GM23338 (cell line): Measurements from ENCODE around the gene UNC13A. TPM values are rescaled to one million over a fixed set of nuclear protein-coding genes. Genes with fewer than 3 reads are reported as not detected.

Experiments
- ATAC-seq: fragments of 200-7000 bp; cut with Tn5 transposase; 3 replicates; pipeline ENCODE4 v1.9.1; 2020
- DNase-seq: peaks from one replicate; pipeline ENCODE4 v3.0.0-alpha.2; 2015; ENCODE audit warnings: low spot score
- H2AFZ ChIP-seq: fragments of 200-600 bp; sonication (generic); 2 replicates; pipeline ENCODE4 v1.8.0; 2016; ENCODE audit warnings: antibody characterized with exemption, mild to moderate bottlenecking, moderate library complexity
- H3F3A ChIP-seq: fragments of 200-600 bp; sonication (generic); replicated peaks from 2 replicates; pipeline ENCODE4 v1.8.0; 2017; ENCODE audit warnings: antibody characterized with exemption, mixed run types, low read depth
- H3K27ac ChIP-seq: fragments of 200-600 bp; sonication (generic); 2 replicates; pipeline ENCODE4 v1.6.1; 2016; ENCODE audit warnings: low read depth
- H3K27me3 ChIP-seq: fragments of 200-600 bp; sonication (generic); 2 replicates; pipeline ENCODE4 v1.8.0; 2016; ENCODE audit warnings: mild to moderate bottlenecking, mixed run types, moderate library complexity; ENCODE audit not compliant: insufficient read depth
- H3K36me3 ChIP-seq: fragments of 200-600 bp; sonication (generic); 2 replicates; pipeline ENCODE4 v1.8.0; 2016; ENCODE audit warnings: mild to moderate bottlenecking; ENCODE audit not compliant: insufficient read depth
- H3K4me1 ChIP-seq: fragments of 200-600 bp; sonication (generic); 2 replicates; pipeline ENCODE4 v1.8.0; 2016; ENCODE audit warnings: mild to moderate bottlenecking, moderate library complexity; ENCODE audit not compliant: insufficient read depth
- H3K4me2 ChIP-seq: fragments of 200-600 bp; sonication (generic); 2 replicates; pipeline ENCODE4 v1.7.1; 2017; ENCODE audit warnings: mixed run types
- H3K4me3 ChIP-seq: fragments of 200-600 bp; sonication (generic); 2 replicates; pipeline ENCODE4 v1.6.1; 2016; ENCODE audit warnings: mixed run types
- H3K79me2 ChIP-seq: fragments of 200-600 bp; sonication (generic); replicated peaks from 2 replicates; pipeline ENCODE4 v1.8.0; 2017; ENCODE audit warnings: mild to moderate bottlenecking; ENCODE audit not compliant: insufficient read depth
- H3K9me2 ChIP-seq: fragments of 200-600 bp; sonication (generic); 2 replicates; pipeline ENCODE4 v1.8.0; 2017; ENCODE audit not compliant: insufficient read depth
- H4K20me1 ChIP-seq: fragments of 200-600 bp; sonication (generic); replicated peaks from 2 replicates; pipeline ENCODE4 v1.8.0; 2017; ENCODE audit warnings: mild to moderate bottlenecking; ENCODE audit not compliant: insufficient read depth
- H3K27ac Mint-ChIP-seq: 2 replicates; pipeline ENCODE4 v1.8.0; 2020; ENCODE audit warnings: inconsistent platforms, mild to moderate bottlenecking, moderate library complexity, mixed read lengths
- H3K27me3 Mint-ChIP-seq: 3 replicates; pipeline ENCODE4 v1.8.0; 2022; ENCODE audit warnings: low read depth, mild to moderate bottlenecking, moderate library complexity, mixed read lengths, inconsistent platforms; ENCODE audit not compliant: insufficient read depth, poor library complexity
- H3K36me3 Mint-ChIP-seq: 3 replicates; pipeline ENCODE4 v1.8.0; 2021; ENCODE audit warnings: low read depth, mild to moderate bottlenecking, inconsistent platforms, moderate library complexity, mixed read lengths
- H3K4me1 Mint-ChIP-seq: 3 replicates; pipeline ENCODE4 v1.8.0; 2020; ENCODE audit warnings: mild to moderate bottlenecking, inconsistent platforms, mixed read lengths
- H3K4me3 Mint-ChIP-seq: 3 replicates; pipeline ENCODE4 v1.8.0; 2021; ENCODE audit warnings: moderate library complexity, mild to moderate bottlenecking, inconsistent platforms, mixed read lengths
- H3K9me3 Mint-ChIP-seq: 3 replicates; pipeline ENCODE4 v1.8.0; 2020; ENCODE audit warnings: moderate library complexity, mild to moderate bottlenecking, inconsistent platforms, mixed read lengths
- CREB1 ChIP-seq: fragments of 250-450 bp; sonication (Bioruptor Pico); IDR thresholded peaks from 2 replicates; pipeline ENCODE4 v1.5.0; 2020; ENCODE audit warnings: low read depth, mild to moderate bottlenecking, moderate library complexity
- EZH2 ChIP-seq: fragments of 200-600 bp; sonication (generic); IDR thresholded peaks from one replicate; pipeline ENCODE4 v1.8.0; 2017; ENCODE audit warnings: antibody characterized with exemption, mild to moderate bottlenecking, low read depth; ENCODE audit not compliant: unreplicated experiment
- EZH2phosphoT487 ChIP-seq: fragments of 200-600 bp; sonication (generic); IDR thresholded peaks from one replicate; pipeline ENCODE4 v1.8.1; 2018; ENCODE audit warnings: antibody characterized with exemption; ENCODE audit not compliant: unreplicated experiment
- JUNB ChIP-seq: IDR thresholded peaks from one replicate; pipeline ENCODE4 v1.6.1; 2016; ENCODE audit warnings: antibody characterized with exemption; ENCODE audit not compliant: unreplicated experiment
- POLR2AphosphoS5 ChIP-seq: IDR thresholded peaks from 2 replicates; pipeline ENCODE4 v1.6.1; 2016; ENCODE audit warnings: antibody characterized with exemption, low read depth
- STAT1 ChIP-seq: IDR thresholded peaks from one replicate; pipeline ENCODE4 v1.6.1; 2016; ENCODE audit warnings: antibody characterized with exemption; ENCODE audit not compliant: unreplicated experiment
- ZNF114 ChIP-seq: fragments of 250-450 bp; sonication (Bioruptor Pico); IDR thresholded peaks from 2 replicates; pipeline ENCODE4 v1.5.0; 2020; ENCODE audit warnings: mild to moderate bottlenecking, moderate library complexity
- polyA plus RNA-seq: library from polyadenylated mRNA; unstranded; fragments of >200 nt; fragmentation: Nextera tagmentation; extraction: Ambion mirVana; gene quantifications from 2 replicates; pipeline ENCODE4 v1.2.1, GENCODE V29; 2016
- total RNA-seq: library from RNA; depleted of rRNA; stranded (reverse); fragments of >200 nt; shearing (Covaris generic); gene quantifications from 2 replicates; pipeline ENCODE4 v1.2.3, GENCODE V29; 2014
- TF ChIP-seq, protein P1 (sequence below), 2 experiments: fragments of 200-600 bp in 1 of 2; sonication (generic) in 1 of 2; conservative IDR thresholded peaks; 2 replicates each; pipeline versions ENCODE4 v1.5.1 to v1.6.1; 2016 to 2017; ENCODE audit warnings: antibody characterized with exemption in 2 of 2, low read depth in 2 of 2, mild to moderate bottlenecking in 2 of 2, moderate library complexity in 1 of 2
- TF ChIP-seq, protein P2 (sequence below): IDR thresholded peaks from one replicate; pipeline ENCODE4 v1.6.1; 2018; ENCODE audit warnings: antibody characterized with exemption; ENCODE audit not compliant: unreplicated experiment
- TF ChIP-seq, protein P3 (sequence below): IDR thresholded peaks from 2 replicates; pipeline ENCODE4 v1.6.1; 2016; ENCODE audit warnings: antibody characterized with exemption

Gene UNC13A
- total and polyA plus RNA-seq, 2 experiments from 2014 or later: 9.5 to 30.4 TPM

DNA sequence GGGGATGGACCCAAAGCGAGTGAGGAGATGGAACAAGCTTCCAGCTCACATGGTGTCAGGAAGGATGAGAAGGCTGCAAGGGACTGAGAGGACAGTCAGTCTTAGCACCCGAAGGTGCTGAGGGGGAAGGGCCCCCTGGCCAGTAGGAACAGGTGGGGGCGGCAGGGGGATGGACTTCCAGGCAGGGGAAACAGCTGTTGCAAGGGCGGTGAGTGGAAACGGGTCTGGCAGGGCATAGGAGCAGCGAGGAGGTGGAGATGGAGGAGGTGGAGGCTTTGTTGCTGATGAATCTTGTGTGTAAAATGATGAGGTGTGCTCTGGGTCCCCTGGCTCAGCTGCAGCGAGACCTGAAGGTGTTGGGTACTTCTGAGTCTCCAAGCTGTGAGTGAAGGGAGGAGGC, 32.3 kb upstream of the UNC13A start:
- ATAC-seq (no peak), DNase-seq (no peak)
- peak overlapping the region; percentile 74 for H3K4me3 Mint-ChIP-seq
- H4K20me1 ChIP-seq: peaks cover 22% of the 10 kb centered on the region
- H3F3A ChIP-seq: 0 out of 2 replicates have a peak, but pooled peaks cover 5% of the 10 kb centered on the region
- TF ChIP-seq STAT1 (no peak), JUNB (no peak), EZH2phosphoT487 (no peak), ZNF114 (CRISPR knock-in tag) (no peak), EZH2 (no peak)
- TF ChIP-seq, protein P1, sequence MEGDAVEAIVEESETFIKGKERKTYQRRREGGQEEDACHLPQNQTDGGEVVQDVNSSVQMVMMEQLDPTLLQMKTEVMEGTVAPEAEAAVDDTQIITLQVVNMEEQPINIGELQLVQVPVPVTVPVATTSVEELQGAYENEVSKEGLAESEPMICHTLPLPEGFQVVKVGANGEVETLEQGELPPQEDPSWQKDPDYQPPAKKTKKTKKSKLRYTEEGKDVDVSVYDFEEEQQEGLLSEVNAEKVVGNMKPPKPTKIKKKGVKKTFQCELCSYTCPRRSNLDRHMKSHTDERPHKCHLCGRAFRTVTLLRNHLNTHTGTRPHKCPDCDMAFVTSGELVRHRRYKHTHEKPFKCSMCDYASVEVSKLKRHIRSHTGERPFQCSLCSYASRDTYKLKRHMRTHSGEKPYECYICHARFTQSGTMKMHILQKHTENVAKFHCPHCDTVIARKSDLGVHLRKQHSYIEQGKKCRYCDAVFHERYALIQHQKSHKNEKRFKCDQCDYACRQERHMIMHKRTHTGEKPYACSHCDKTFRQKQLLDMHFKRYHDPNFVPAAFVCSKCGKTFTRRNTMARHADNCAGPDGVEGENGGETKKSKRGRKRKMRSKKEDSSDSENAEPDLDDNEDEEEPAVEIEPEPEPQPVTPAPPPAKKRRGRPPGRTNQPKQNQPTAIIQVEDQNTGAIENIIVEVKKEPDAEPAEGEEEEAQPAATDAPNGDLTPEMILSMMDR (conservative IDR thresholded peaks at IDR 0.05; ENCODE audit: low read depth in 2 of 2): no peak
- peaks cover 14% of the 10 kb centered on the region; the same call in 1 of the 2 replicates for H3K4me1 ChIP-seq
- H3K27me3 ChIP-seq: no peaks in the 10 kb centered on the region
- H3K9me3 Mint-ChIP-seq: no peaks in the 10 kb centered on the region
- peaks cover 7% of the 10 kb centered on the region for H3K27me3 Mint-ChIP-seq
- peak overlapping the region; percentile 12; the same call in 1 of the 2 replicates for H3K27ac Mint-ChIP-seq
- peak overlapping the region; percentile 91 for H3K4me3 ChIP-seq
- H3K4me2 ChIP-seq: peak overlapping the region; percentile 94
- H2AFZ ChIP-seq: no peak overlapping the region
- H3K9me2 ChIP-seq: no peaks in the 10 kb centered on the region
- H3K27ac ChIP-seq: no peak overlapping the region
- H3K79me2 ChIP-seq: peaks cover 32% of the 10 kb centered on the region
- peaks cover 30% of the 10 kb centered on the region for H3K36me3 Mint-ChIP-seq
- H3K4me1 Mint-ChIP-seq: peaks cover 29% of the 10 kb centered on the region
- H3K36me3 ChIP-seq: no peaks in the 10 kb centered on the region

DNA sequence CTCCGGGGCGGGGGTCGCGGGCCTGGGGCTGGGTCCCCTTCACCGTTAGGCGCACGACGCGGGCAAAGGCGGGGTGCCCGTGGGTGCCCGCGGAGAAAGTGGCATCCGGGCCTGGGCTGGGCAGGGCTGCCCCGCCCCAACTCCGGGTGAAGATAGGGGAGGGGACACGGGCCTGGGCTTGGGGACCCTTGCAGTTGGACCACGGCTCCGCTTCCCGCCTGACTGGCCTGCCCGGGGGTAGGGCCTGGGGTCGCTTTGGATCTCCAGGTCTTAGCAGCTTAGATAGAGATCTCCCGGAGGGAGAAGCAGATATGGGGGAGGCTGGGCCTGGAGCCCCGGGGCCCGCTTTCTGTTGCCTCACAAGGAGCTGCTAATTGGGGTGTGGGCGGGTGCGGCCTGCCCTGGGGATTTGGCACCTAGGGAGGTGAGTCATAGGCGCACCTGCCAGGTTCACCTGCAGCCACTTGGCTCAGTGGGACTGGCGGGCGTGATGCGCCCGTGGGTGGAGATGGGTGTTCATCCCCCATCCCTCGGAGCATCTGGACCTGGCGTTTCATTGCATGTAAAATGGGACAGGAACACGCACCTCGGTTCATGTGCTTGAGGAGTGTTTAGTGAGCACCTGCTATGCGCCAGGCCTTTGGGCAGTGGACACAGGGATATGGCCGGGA, 31.7 kb upstream of the UNC13A start:
- no peak overlapping the region for H2AFZ ChIP-seq
- Mint-ChIP-seq H3K36me3 (peaks cover 27% of the 10 kb centered on the region), H3K27me3 (peaks cover 7% of the 10 kb centered on the region), H3K4me1 (peaks cover 29% of the 10 kb centered on the region), H3K9me3 (no peaks in the 10 kb centered on the region), H3K27ac (peak overlapping the region; percentile 12; the same call in 1 of the 2 replicates), H3K4me3 (peak overlapping the region; percentile 74)
- DNase-seq (peak; percentile 43), ATAC-seq (peak; percentile 15)
- H3K4me3 ChIP-seq: peak overlapping the region; percentile 91
- H3K36me3 ChIP-seq: no peaks in the 10 kb centered on the region
- H3K79me2 ChIP-seq: peaks cover 32% of the 10 kb centered on the region
- no peaks in the 10 kb centered on the region for H3K9me2 ChIP-seq
- no peak overlapping the region for H3K27ac ChIP-seq
- H3K4me2 ChIP-seq: peak overlapping the region; percentile 94
- peaks cover 14% of the 10 kb centered on the region; the same call in 1 of the 2 replicates for H3K4me1 ChIP-seq
- H3F3A ChIP-seq: 0 out of 2 replicates have a peak, but pooled peaks cover 5% of the 10 kb centered on the region
- H3K27me3 ChIP-seq: no peaks in the 10 kb centered on the region
- H4K20me1 ChIP-seq: peaks cover 18% of the 10 kb centered on the region
- TF ChIP-seq, protein P2, sequence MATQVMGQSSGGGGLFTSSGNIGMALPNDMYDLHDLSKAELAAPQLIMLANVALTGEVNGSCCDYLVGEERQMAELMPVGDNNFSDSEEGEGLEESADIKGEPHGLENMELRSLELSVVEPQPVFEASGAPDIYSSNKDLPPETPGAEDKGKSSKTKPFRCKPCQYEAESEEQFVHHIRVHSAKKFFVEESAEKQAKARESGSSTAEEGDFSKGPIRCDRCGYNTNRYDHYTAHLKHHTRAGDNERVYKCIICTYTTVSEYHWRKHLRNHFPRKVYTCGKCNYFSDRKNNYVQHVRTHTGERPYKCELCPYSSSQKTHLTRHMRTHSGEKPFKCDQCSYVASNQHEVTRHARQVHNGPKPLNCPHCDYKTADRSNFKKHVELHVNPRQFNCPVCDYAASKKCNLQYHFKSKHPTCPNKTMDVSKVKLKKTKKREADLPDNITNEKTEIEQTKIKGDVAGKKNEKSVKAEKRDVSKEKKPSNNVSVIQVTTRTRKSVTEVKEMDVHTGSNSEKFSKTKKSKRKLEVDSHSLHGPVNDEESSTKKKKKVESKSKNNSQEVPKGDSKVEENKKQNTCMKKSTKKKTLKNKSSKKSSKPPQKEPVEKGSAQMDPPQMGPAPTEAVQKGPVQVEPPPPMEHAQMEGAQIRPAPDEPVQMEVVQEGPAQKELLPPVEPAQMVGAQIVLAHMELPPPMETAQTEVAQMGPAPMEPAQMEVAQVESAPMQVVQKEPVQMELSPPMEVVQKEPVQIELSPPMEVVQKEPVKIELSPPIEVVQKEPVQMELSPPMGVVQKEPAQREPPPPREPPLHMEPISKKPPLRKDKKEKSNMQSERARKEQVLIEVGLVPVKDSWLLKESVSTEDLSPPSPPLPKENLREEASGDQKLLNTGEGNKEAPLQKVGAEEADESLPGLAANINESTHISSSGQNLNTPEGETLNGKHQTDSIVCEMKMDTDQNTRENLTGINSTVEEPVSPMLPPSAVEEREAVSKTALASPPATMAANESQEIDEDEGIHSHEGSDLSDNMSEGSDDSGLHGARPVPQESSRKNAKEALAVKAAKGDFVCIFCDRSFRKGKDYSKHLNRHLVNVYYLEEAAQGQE: no peak
- no peak for TF ChIP-seq CREB1
- TF ChIP-seq EZH2: no peak
- no peak for TF ChIP-seq POLR2AphosphoS5
- TF ChIP-seq, protein P3, sequence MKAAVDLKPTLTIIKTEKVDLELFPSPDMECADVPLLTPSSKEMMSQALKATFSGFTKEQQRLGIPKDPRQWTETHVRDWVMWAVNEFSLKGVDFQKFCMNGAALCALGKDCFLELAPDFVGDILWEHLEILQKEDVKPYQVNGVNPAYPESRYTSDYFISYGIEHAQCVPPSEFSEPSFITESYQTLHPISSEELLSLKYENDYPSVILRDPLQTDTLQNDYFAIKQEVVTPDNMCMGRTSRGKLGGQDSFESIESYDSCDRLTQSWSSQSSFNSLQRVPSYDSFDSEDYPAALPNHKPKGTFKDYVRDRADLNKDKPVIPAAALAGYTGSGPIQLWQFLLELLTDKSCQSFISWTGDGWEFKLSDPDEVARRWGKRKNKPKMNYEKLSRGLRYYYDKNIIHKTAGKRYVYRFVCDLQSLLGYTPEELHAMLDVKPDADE: no peak
